ENCODE measurements around the gene LSR. TPM values are rescaled to one million over a fixed set of nuclear protein-coding genes. Genes with fewer than 3 reads are reported as not detected.
"Not testable (repeated sequence)": the region's sequence is repeated elsewhere in the genome, so short reads cannot be mapped to it uniquely, and the experiment has no call there.

The LSR gene
- total RNA-seq, 1 donor from 2014 or later, result 2.7 TPM

DNA sequence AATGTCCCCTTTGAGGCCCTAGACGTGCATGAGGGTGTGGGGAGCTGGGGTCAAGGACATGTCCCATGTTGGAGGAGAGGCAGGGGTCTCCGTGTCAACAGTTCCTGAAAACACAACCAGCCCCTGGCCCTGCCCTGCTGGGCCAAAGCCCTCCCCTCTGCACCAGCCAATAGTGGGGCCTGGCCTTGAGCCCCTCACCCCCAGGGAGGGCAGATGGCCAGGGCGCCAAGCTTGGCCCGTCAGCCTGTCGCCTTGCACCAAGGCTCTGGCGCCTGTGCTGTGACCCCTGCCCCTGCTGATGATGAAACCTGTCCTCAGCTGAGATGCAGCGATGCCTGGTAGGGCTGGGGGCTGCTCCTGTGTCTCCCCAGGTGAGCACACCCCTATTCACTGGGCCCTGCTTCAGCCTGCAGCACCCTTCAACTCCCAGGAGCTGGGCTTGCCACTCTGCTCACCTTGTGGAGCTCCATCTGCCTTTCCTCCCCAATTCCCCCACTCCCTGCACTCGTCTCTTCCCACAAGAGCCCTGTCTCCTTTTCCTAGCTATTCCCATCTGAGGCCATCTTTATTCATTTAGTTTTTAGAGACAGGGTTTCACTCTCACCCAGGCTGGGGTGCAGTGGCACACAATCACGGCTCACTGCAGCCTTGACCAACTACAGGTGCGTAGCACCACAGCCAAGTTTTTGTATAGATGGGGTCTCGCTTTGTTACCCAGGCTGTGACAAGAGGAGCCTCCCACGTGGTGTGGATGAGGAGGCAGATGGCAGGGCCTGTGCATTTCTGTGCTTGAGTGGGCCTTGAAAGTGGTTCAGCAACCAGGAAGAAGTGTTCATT is 31.4 kb downstream of the LSR start:
- Mint-ChIP-seq H3K4me3 (no peak overlapping the region), H3K9me3 (no peaks in the 10 kb centered on the region), H3K27ac (no peak overlapping the region), H3K36me3 (ENCODE audit: low read depth) (peaks cover 10% of the 10 kb centered on the region), H3K4me1 (ENCODE audit: low read depth) (no peaks in the 10 kb centered on the region), H3K27me3 (ENCODE audit: insufficient read depth) (peaks cover 18% of the 10 kb centered on the region)
- DNase-seq (ENCODE audit: low spot score), result no peak
- intact Hi-C loops (cut with micrococcal nuclease), result no loop called here

DNA sequence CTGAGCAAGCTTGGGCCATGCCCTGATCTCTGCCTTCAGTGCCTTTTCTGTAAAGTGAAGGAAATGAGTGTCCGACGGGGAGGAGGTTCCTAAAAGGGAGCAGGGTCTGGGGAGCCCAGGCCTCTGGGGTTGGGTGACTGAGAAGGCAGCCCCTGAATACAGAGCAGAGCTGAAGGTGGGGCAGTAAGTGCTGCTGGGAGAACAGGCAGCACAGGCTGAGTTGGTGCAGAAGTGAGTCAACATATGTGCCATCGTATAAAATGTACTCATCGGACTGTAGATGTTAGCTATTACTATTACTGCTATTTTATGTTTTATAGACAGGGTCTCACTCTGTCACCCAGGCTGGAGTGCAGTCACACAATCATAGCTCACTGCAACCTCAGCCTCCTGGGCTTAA is 32.5 kb downstream of the LSR start:
- intact Hi-C loops (cut with micrococcal nuclease), result no loop called here
- Mint-ChIP-seq H3K9me3 (no peaks in the 10 kb centered on the region), H3K4me3 (no peak overlapping the region), H3K36me3 (ENCODE audit: low read depth) (peaks cover 3% of the 10 kb centered on the region), H3K4me1 (ENCODE audit: low read depth) (no peaks in the 10 kb centered on the region), H3K27me3 (ENCODE audit: insufficient read depth) (peaks cover 20% of the 10 kb centered on the region), H3K27ac (no peak overlapping the region)
- DNase-seq (ENCODE audit: low spot score), result no peak

DNA sequence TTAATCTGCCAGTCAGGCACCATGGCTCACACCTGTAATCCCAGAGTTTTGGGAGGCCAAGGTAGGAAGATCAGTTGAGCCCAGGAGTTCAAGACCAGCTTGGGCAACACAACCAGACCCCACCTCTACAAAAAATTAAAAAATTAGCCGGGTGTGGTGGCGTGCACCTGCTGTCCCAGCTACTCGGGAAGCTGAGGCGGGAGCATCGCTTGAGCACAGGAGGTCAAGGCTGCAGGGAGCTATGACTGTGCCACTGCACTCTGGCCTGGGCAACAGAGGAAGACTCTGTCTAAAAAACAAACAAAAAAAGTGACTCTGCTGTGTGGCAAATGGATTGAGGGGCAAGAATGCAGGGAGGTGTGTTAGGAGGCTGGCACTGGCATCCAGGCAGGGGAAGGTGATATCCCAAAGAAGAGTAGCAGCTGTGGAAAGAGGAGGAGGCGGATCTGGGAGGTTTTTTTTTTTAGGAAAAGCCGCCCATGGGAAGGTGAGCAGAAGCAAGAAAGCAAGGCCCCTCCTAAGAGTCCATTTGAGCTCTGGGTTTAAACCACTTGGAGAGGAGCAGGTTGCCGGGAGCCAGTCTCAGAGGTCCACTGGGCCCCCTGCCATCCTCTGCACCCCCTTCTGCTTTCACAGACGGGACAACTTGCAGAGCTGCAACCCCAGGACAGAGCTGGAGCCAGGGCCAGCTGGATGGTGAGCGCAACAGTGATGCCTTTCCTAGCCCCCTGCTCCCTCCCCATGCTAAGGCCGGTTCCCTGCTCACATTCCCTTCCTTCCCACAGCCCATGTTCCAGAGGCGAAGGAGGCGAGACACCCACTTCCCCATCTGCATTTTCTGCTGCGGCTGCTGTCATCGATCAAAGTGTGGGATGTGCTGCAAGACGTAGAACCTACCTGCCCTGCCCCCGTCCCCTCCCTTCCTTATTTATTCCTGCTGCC is 35.6 kb downstream of the LSR start:
- intact Hi-C loops (cut with micrococcal nuclease), result no loop called here
- Mint-ChIP-seq H3K4me1 (ENCODE audit: low read depth) (no peaks in the 10 kb centered on the region), H3K36me3 (ENCODE audit: low read depth) (no peaks in the 10 kb centered on the region), H3K9me3 (no peaks in the 10 kb centered on the region), H3K27me3 (ENCODE audit: insufficient read depth) (peaks cover 21% of the 10 kb centered on the region), H3K27ac (no peak overlapping the region), H3K4me3 (no peak overlapping the region)
- DNase-seq (ENCODE audit: low spot score), result no peak

DNA sequence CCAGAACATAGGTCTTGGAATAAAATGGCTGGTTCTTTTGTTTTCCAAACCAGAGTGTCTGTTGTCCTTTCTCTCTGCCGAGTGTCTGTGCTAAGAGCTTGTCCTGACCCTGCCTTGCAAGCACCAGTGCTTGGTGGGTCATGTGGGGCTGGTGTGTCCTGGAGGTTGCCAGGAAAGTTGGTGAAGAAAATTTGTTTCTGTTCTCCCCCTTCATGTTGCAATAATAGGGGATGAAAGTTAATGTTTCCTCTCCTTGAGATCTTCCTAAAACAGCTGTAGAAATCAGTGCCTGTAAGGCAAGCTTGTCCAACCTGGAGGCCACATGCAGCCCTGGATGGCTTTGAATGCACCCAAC is 36.3 kb downstream of the LSR start:
- H3K4me3 Mint-ChIP-seq, result no peak overlapping the region

DNA sequence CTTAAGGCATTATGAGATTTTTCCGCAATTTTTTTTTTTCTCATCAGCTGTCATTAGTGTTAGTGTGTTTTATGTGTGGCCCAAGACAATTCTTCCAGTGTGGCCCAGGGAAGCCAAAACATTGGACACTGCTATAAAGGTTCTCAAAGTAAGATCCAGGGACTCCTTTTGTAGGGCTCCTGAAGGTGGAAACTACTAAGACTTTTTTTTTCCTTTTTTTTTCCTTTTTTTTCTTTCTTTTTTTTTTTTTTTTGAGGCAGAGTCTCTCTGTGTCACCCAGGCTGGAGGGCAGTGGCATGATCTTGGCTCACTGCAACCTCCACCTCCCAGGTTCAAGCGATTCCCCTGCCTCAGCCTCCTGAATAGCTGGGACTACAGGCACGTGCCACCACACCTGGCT is 36.7 kb downstream of the LSR start:
- H3K36me3 Mint-ChIP-seq (ENCODE audit: low read depth); H3K9me3 Mint-ChIP-seq; intact Hi-C loops (cut with micrococcal nuclease); DNase-seq (ENCODE audit: low spot score); H3K4me3 Mint-ChIP-seq; H3K4me1 Mint-ChIP-seq (ENCODE audit: low read depth); H3K27ac Mint-ChIP-seq: not testable (repeated sequence)
- peaks cover 21% of the 10 kb centered on the region for H3K27me3 Mint-ChIP-seq (ENCODE audit: insufficient read depth)

More for the DNA sequence above, 36.3 kb downstream of the LSR start:
- no peaks in the 10 kb centered on the region for H3K9me3 Mint-ChIP-seq
- H3K36me3 Mint-ChIP-seq (ENCODE audit: low read depth), result no peaks in the 10 kb centered on the region
- H3K27ac Mint-ChIP-seq, result no peak overlapping the region
- intact Hi-C loops (cut with micrococcal nuclease), result no loop called here
- no peak for DNase-seq (ENCODE audit: low spot score)
- no peaks in the 10 kb centered on the region for H3K4me1 Mint-ChIP-seq (ENCODE audit: low read depth)
- H3K27me3 Mint-ChIP-seq (ENCODE audit: insufficient read depth), result peaks cover 21% of the 10 kb centered on the region

DNA sequence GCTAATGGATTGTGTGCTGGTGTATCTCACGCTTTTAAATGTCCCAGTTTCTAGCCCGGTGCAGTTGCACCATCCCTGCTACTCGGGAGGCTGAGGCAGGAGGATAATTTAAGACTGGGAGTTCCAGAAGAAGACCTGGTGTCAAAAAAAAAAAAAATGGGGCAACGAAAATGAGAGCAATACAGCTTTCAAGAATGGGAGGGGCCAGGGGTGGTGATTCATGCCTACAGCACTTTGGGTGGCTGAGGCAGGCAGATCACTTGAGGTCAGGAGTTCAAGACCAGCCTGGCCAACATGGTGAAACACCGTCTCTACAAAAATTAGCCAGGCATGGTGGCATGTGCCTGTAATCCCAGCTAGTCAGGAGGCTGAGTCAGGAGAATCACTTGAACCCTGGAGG is 37.3 kb downstream of the LSR start:
- H3K27me3 Mint-ChIP-seq (ENCODE audit: insufficient read depth), result peaks cover 20% of the 10 kb centered on the region
- H3K9me3 Mint-ChIP-seq; H3K36me3 Mint-ChIP-seq (ENCODE audit: low read depth); H3K4me3 Mint-ChIP-seq; intact Hi-C loops (cut with micrococcal nuclease); DNase-seq (ENCODE audit: low spot score); H3K27ac Mint-ChIP-seq; H3K4me1 Mint-ChIP-seq (ENCODE audit: low read depth): not testable (repeated sequence)

DNA sequence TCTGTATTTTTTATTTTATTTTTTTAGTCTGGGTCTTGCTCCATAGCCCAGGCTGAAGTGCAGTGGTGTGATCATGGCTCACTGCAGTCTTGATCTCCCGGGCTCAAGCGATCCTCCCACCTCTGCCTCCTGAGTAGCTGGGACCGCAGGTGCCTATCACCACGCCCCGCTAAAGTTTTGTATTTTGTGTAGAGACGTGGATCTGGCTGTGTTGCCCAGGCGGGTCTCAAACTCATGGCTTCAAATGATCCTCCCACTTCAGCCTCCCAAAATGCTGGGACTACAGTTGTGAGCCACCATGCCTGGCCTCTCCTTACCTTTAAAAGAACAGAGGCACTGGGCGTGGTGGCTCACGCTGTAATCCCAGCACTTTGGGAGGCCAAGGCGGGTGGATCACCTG is 38.9 kb downstream of the LSR start:
- H3K27me3 Mint-ChIP-seq (ENCODE audit: insufficient read depth), result peaks cover 20% of the 10 kb centered on the region
- DNase-seq (ENCODE audit: low spot score), result no peak

DNA sequence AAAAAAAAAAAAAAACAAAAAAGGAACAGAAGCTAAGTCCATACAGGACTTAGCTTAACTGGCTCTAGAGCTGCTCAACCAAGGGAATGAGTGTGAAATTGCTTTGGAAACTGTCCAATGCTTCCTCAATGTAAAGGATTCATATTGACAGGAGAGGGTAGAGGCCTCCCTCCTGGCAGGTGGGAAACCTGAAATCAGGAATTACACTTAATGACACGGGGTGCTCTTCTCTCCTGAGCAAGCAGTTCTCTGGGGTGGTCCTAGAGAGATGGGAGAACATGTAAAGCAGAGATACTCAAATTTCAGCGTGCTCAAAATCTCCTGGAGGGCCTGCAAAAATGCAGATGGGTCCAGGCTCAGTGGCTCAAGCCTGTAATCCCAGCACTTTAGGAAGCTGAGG is 39.5 kb downstream of the LSR start:
- DNase-seq (ENCODE audit: low spot score), result no peak
- intact Hi-C loops (cut with micrococcal nuclease), result no loop called here
- H3K4me1 Mint-ChIP-seq (ENCODE audit: low read depth), result no peaks in the 10 kb centered on the region
- no peaks in the 10 kb centered on the region for H3K36me3 Mint-ChIP-seq (ENCODE audit: low read depth)
- no peak overlapping the region for H3K4me3 Mint-ChIP-seq
- peaks cover 14% of the 10 kb centered on the region for H3K27me3 Mint-ChIP-seq (ENCODE audit: insufficient read depth)
- no peaks in the 10 kb centered on the region for H3K9me3 Mint-ChIP-seq
- no peak overlapping the region for H3K27ac Mint-ChIP-seq

More for the DNA sequence above, 38.9 kb downstream of the LSR start:
- H3K27ac Mint-ChIP-seq, result no peak overlapping the region
- intact Hi-C loops (cut with micrococcal nuclease), result no loop called here
- H3K4me3 Mint-ChIP-seq, result no peak overlapping the region
- H3K9me3 Mint-ChIP-seq, result no peaks in the 10 kb centered on the region
- H3K36me3 Mint-ChIP-seq (ENCODE audit: low read depth), result no peaks in the 10 kb centered on the region
- no peaks in the 10 kb centered on the region for H3K4me1 Mint-ChIP-seq (ENCODE audit: low read depth)

DNA sequence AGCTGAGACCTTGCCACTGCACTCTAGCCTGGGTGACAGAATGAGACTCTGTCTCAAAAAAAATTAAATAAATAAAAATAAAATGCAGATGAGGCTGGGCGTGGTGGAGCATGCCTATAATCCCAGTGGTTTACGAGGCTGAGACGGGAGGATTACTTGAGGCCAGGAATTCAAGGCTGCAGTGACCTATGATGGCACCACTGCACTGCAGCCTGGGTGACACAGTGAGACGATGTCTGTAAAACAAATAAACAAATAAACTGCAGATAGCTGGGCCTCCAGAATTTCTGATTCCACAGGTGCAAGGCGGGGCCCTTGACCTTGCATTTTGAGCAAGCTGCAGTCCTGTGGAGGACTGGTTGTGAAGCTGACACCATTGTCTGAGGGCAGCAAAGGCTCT is 40.1 kb downstream of the LSR start:
- H3K27ac Mint-ChIP-seq, result no peak overlapping the region
- H3K4me1 Mint-ChIP-seq (ENCODE audit: low read depth), result no peaks in the 10 kb centered on the region
- no peak overlapping the region for H3K4me3 Mint-ChIP-seq
- DNase-seq (ENCODE audit: low spot score), result no peak
- intact Hi-C loops (cut with micrococcal nuclease), result no loop called here
- peaks cover 12% of the 10 kb centered on the region for H3K27me3 Mint-ChIP-seq (ENCODE audit: insufficient read depth)
- H3K9me3 Mint-ChIP-seq, result no peaks in the 10 kb centered on the region
- H3K36me3 Mint-ChIP-seq (ENCODE audit: low read depth), result no peaks in the 10 kb centered on the region

DNA sequence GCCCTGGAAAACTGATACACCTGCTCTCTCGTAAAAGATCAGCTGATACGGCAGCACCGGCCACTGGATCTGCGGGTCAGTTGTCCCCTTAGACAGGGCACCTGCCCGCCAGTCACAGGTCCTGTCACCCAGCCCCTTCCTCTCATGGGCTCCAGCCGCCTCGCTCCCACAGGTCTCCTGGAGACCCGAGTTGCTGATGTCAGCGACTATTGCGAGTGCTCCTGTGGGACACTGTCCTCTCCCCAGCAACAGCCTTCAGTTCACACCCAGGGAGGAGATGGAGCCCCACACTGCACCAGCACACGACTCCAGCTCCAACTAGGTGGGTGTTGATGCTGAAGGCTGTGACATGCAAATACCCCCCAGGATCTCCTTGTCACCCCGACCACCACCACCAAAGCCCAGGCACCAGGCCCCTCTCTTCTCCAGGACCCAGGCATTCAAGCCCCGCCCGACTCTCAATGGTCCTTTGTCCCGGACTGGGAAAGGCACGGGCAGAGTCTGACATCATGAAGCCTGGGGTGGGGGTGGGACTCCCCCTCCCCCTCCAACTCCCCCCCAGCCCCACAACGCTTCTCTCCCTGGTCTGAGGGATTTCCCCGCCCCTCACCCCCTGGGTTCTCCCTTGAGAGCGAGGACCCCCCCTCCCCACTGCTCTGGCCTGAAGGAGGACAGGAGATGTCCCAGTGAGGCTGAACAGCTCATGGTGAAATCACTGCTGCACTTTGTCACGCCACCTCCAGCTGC is 41.8 kb downstream of the LSR start:
- Mint-ChIP-seq H3K4me3 (no peak overlapping the region), H3K27ac (no peak overlapping the region), H3K9me3 (no peaks in the 10 kb centered on the region), H3K36me3 (ENCODE audit: low read depth) (no peaks in the 10 kb centered on the region), H3K27me3 (ENCODE audit: insufficient read depth) (peaks cover 9% of the 10 kb centered on the region), H3K4me1 (ENCODE audit: low read depth) (no peaks in the 10 kb centered on the region)
- DNase-seq (ENCODE audit: low spot score), result no peak
- intact Hi-C loops (cut with micrococcal nuclease), result no loop called here

DNA sequence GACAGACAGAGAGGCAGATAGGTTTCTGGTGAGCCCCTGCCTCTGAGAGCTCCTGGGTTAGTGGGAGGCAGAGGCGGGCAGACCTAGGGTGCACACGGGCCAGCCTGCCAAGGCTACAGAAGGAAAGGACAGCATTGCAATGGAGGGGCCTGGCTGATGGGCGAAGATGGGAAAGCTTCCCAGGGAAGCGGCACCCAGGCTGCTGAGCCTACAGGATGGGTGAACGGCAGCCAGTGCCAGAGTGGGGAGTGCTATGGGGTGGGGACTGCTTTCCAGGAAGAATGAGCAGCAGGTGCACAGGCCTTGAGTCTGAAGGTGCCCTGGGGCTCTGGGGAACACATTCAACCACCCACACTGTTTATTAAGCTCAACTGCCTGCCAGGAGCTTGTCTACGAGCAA is 42.5 kb downstream of the LSR start:
- intact Hi-C loops (cut with micrococcal nuclease), result no loop called here
- Mint-ChIP-seq H3K4me1 (ENCODE audit: low read depth) (no peaks in the 10 kb centered on the region), H3K36me3 (ENCODE audit: low read depth) (no peaks in the 10 kb centered on the region), H3K4me3 (no peak overlapping the region), H3K27ac (no peak overlapping the region), H3K9me3 (no peaks in the 10 kb centered on the region), H3K27me3 (ENCODE audit: insufficient read depth) (peaks cover 9% of the 10 kb centered on the region)
- no peak for DNase-seq (ENCODE audit: low spot score)

DNA sequence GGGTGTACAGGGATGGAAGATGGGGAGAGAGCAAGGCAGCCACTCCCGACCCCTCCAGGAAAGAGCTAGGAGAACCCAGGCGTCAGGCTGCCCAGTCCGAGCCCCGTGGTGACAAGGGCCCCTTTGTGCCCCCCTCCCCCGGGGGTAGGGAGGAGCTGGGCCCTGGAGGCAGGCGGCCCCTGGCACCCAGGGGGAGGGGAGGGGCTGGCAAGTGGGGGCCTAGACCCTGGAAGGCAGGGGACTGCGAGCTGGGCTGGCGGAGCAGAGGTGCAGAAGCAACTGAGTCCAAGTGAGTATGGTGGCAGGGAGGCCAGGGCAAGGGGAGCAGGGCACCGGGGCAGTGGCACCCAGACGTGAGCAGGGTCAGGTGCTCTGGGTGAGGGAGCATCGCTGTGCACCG is 43.1 kb downstream of the LSR start, which contains the start of gene MAG:
TSS of gene MAG (plus strand) at position 246 of the 400 bp plus-strand sequence. CDS start 3,248 bp downstream, outside the sequence.
- DNase-seq (ENCODE audit: low spot score), result no peak
- no peaks in the 10 kb centered on the region for H3K36me3 Mint-ChIP-seq (ENCODE audit: low read depth)
- intact Hi-C loops (cut with micrococcal nuclease), result no loop called here
- H3K4me1 Mint-ChIP-seq (ENCODE audit: low read depth), result no peaks in the 10 kb centered on the region
- H3K27me3 Mint-ChIP-seq (ENCODE audit: insufficient read depth), result peaks cover 8% of the 10 kb centered on the region
- no peaks in the 10 kb centered on the region for H3K9me3 Mint-ChIP-seq
- H3K27ac Mint-ChIP-seq, result no peak within 1 kb of the TSS
- H3K4me3 Mint-ChIP-seq, result no peak within 1 kb of the TSS
